Parathyroid adenoma (tissue), 2 donors: ENCODE results near the gene BEND3.

Experiments
- H2AFZ ChIP-seq: fragments of 300-600 bp; sonication (generic); one replicate; pipeline ENCODE4 v1.7.0; 2017; ENCODE audit warnings: antibody characterized with exemption, mild to moderate bottlenecking
- H3K27ac ChIP-seq: fragments of 300-600 bp; sonication (generic); one replicate; pipeline ENCODE4 v1.7.0; 2017
- H3K27me3 ChIP-seq: fragments of 300-600 bp; sonication (generic); one replicate; pipeline ENCODE4 v1.7.0; 2017; ENCODE audit warnings: low read length; ENCODE audit not compliant: control insufficient read depth, insufficient read depth
- H3K36me3 ChIP-seq: fragments of 300-600 bp; sonication (generic); one replicate; pipeline ENCODE4 v1.7.0; 2017; ENCODE audit warnings: low read length; ENCODE audit not compliant: control insufficient read depth, insufficient read depth
- H3K4me1 ChIP-seq: fragments of 300-600 bp; sonication (generic); one replicate; pipeline ENCODE4 v1.7.0; 2017; ENCODE audit warnings: control low read depth
- H3K4me2 ChIP-seq: fragments of 300-600 bp; sonication (generic); one replicate; pipeline ENCODE4 v1.7.0; 2017; ENCODE audit warnings: low read length
- H3K4me3 ChIP-seq: fragments of 300-600 bp; sonication (generic); one replicate; pipeline ENCODE4 v1.7.0; 2017; ENCODE audit warnings: low read depth, low read length
- H3K79me2 ChIP-seq: fragments of 300-600 bp; sonication (generic); one replicate; pipeline ENCODE4 v1.7.0; 2017; ENCODE audit warnings: control low read depth
- H3K9ac ChIP-seq: fragments of 300-600 bp; sonication (generic); one replicate; pipeline ENCODE4 v1.7.0; 2017; ENCODE audit warnings: mild to moderate bottlenecking
- H3K9me3 ChIP-seq: fragments of 300-600 bp; sonication (generic); one replicate; pipeline ENCODE4 v1.7.0; 2017; ENCODE audit warnings: low read length; ENCODE audit not compliant: control insufficient read depth
- TF ChIP-seq, protein P1 (sequence below): fragments of 300-600 bp; sonication (generic); IDR thresholded peaks from one replicate; pipeline ENCODE4 v1.7.0; 2017; ENCODE audit warnings: antibody characterized with exemption, mild to moderate bottlenecking
- donor health status: primary hyperparathyroidism.

The BEND3 gene

GRCh38 chr6:107103082-107103481 is 12.2 kb downstream of the BEND3 start:
- Histone ChIP-seq H2AFZ (no peak overlapping the region), H3K4me2 (no peak overlapping the region), H3K9me3 (no peaks in the 10 kb centered on the region), H3K9ac (no peak overlapping the region), H3K4me1 (no peaks in the 10 kb centered on the region), H3K36me3 (no peaks in the 10 kb centered on the region), H3K27me3 (no peaks in the 10 kb centered on the region), H3K27ac (no peak overlapping the region), H3K4me3 (no peak overlapping the region), H3K79me2 (no peaks in the 10 kb centered on the region)
- TF ChIP-seq, protein P1, sequence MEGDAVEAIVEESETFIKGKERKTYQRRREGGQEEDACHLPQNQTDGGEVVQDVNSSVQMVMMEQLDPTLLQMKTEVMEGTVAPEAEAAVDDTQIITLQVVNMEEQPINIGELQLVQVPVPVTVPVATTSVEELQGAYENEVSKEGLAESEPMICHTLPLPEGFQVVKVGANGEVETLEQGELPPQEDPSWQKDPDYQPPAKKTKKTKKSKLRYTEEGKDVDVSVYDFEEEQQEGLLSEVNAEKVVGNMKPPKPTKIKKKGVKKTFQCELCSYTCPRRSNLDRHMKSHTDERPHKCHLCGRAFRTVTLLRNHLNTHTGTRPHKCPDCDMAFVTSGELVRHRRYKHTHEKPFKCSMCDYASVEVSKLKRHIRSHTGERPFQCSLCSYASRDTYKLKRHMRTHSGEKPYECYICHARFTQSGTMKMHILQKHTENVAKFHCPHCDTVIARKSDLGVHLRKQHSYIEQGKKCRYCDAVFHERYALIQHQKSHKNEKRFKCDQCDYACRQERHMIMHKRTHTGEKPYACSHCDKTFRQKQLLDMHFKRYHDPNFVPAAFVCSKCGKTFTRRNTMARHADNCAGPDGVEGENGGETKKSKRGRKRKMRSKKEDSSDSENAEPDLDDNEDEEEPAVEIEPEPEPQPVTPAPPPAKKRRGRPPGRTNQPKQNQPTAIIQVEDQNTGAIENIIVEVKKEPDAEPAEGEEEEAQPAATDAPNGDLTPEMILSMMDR: no peak

GRCh38 chr6:107102414-107102805 is 12.9 kb downstream of the BEND3 start:
- no peak overlapping the region for H3K4me3 ChIP-seq
- no peaks in the 10 kb centered on the region for H3K36me3 ChIP-seq
- TF ChIP-seq, protein P1: no peak
- H3K27me3 ChIP-seq: no peaks in the 10 kb centered on the region
- no peaks in the 10 kb centered on the region for H3K79me2 ChIP-seq
- no peak overlapping the region for H3K27ac ChIP-seq
- H3K9me3 ChIP-seq: no peaks in the 10 kb centered on the region
- H3K4me1 ChIP-seq: no peaks in the 10 kb centered on the region
- no peak overlapping the region for H2AFZ ChIP-seq
- H3K9ac ChIP-seq: no peak overlapping the region
- no peak overlapping the region for H3K4me2 ChIP-seq

GRCh38 chr6:107101686-107102413 is 13.5 kb downstream of the BEND3 start:
- H3K9ac ChIP-seq: no peak overlapping the region
- no peaks in the 10 kb centered on the region for H3K27me3 ChIP-seq
- H3K79me2 ChIP-seq: no peaks in the 10 kb centered on the region
- no peak overlapping the region for H3K4me2 ChIP-seq
- no peak overlapping the region for H2AFZ ChIP-seq
- H3K27ac ChIP-seq: no peak overlapping the region
- no peak overlapping the region for H3K4me3 ChIP-seq
- TF ChIP-seq, protein P1: no peak
- no peaks in the 10 kb centered on the region for H3K4me1 ChIP-seq
- H3K9me3 ChIP-seq: no peaks in the 10 kb centered on the region
- no peaks in the 10 kb centered on the region for H3K36me3 ChIP-seq

GRCh38 chr6:107101211-107101610 is 14.1 kb downstream of the BEND3 start:
- TF ChIP-seq, protein P1: no peak
- Histone ChIP-seq H3K27me3 (no peaks in the 10 kb centered on the region), H3K4me3 (no peak overlapping the region), H3K79me2 (no peaks in the 10 kb centered on the region), H3K4me2 (no peak overlapping the region), H3K4me1 (no peaks in the 10 kb centered on the region), H3K36me3 (no peaks in the 10 kb centered on the region), H2AFZ (no peak overlapping the region), H3K27ac (no peak overlapping the region), H3K9me3 (no peaks in the 10 kb centered on the region), H3K9ac (no peak overlapping the region)
